SK-N-SH treated with all-trans-retinoic acid at 6 μM for 48 hours (cell line): Measurements from ENCODE around the gene CYP27B1.

Experiments used
- ATAC-seq: fragments of 200-7000 bp; cut with Tn5 transposase; 3 replicates; pipeline ENCODE4 v1.9.1; 2020; ENCODE audit warnings: mild to moderate bottlenecking, moderate library complexity
- BACH2 ChIP-seq: fragments of 250-450 bp; sonication (Bioruptor Pico); IDR thresholded peaks from 2 replicates; pipeline ENCODE4 v1.9.0; 2021; ENCODE audit warnings: mild to moderate bottlenecking, borderline replicate concordance
- CSDC2 ChIP-seq: fragments of 250-450 bp; sonication (Bioruptor Pico); IDR thresholded peaks from 2 replicates; pipeline ENCODE4 v1.5.0; 2020; ENCODE audit warnings: mild to moderate bottlenecking, moderate library complexity
- ESRRG ChIP-seq: fragments of 250-450 bp; sonication (Bioruptor Pico); IDR thresholded peaks from 2 replicates; pipeline ENCODE4 v1.6.1; 2021; ENCODE audit warnings: mild to moderate bottlenecking
- GLIS3 ChIP-seq: fragments of 250-450 bp; sonication (Bioruptor Pico); IDR thresholded peaks from 2 replicates; pipeline ENCODE4 v1.5.0; 2020; ENCODE audit warnings: mild to moderate bottlenecking, moderate library complexity
- ISL1 ChIP-seq: fragments of 250-450 bp; sonication (Bioruptor Pico); IDR thresholded peaks from 2 replicates; pipeline ENCODE4 v2.1.2; 2022; ENCODE audit warnings: mild to moderate bottlenecking, moderate library complexity
- OSR1 ChIP-seq: fragments of 250-450 bp; sonication (Bioruptor Pico); IDR thresholded peaks from 2 replicates; pipeline ENCODE4 v1.8.0; 2022; ENCODE audit warnings: moderate library complexity, mild to moderate bottlenecking, inconsistent platforms
- PPARA ChIP-seq: fragments of 250-450 bp; sonication (Bioruptor Pico); IDR thresholded peaks from 2 replicates; pipeline ENCODE4 v1.5.0; 2020; ENCODE audit warnings: mild to moderate bottlenecking, borderline replicate concordance
- RARB ChIP-seq: fragments of 250-450 bp; sonication (Bioruptor Pico); IDR thresholded peaks from 2 replicates; pipeline ENCODE4 v1.8.0; 2021; ENCODE audit warnings: mild to moderate bottlenecking, moderate library complexity
- TCF4 ChIP-seq: fragments of 250-450 bp; sonication (Bioruptor Pico); IDR thresholded peaks from 2 replicates; pipeline ENCODE4 v1.8.0; 2021; ENCODE audit warnings: mild to moderate bottlenecking, moderate library complexity, borderline replicate concordance
- TOX ChIP-seq: fragments of 250-450 bp; sonication (Bioruptor Pico); IDR thresholded peaks from 2 replicates; pipeline ENCODE4 v1.8.0; 2021; ENCODE audit warnings: mild to moderate bottlenecking, moderate library complexity, borderline replicate concordance
- ZC3H10 ChIP-seq: fragments of 250-450 bp; sonication (Bioruptor Pico); IDR thresholded peaks from 2 replicates; pipeline ENCODE4 v1.5.1; 2021; ENCODE audit warnings: mild to moderate bottlenecking, moderate library complexity
- ZFP3 ChIP-seq: fragments of 250-450 bp; sonication (Bioruptor Pico); IDR thresholded peaks from 2 replicates; pipeline ENCODE4 v1.5.0; 2020; ENCODE audit warnings: mild to moderate bottlenecking, moderate library complexity
- ZFP30 ChIP-seq: fragments of 450-650 bp; formaldehyde crosslinking; IDR thresholded peaks from 2 replicates; pipeline ENCODE4 v1.5.0; 2022; ENCODE audit warnings: mild to moderate bottlenecking, moderate library complexity
- ZNF70 ChIP-seq: fragments of 450-650 bp; formaldehyde crosslinking; IDR thresholded peaks from 2 replicates; pipeline ENCODE4 v1.5.0; 2020; ENCODE audit warnings: mild to moderate bottlenecking, moderate library complexity
- ZNF8 ChIP-seq: fragments of 450-650 bp; formaldehyde crosslinking; IDR thresholded peaks from 2 replicates; pipeline ENCODE4 v1.5.0; 2020; ENCODE audit warnings: mild to moderate bottlenecking, moderate library complexity
- TF ChIP-seq, protein P1 (sequence below): fragments of 250-450 bp; sonication (Bioruptor Pico); IDR thresholded peaks from 2 replicates; pipeline ENCODE4 v1.5.1; 2021; ENCODE audit warnings: mild to moderate bottlenecking, moderate library complexity
- TF ChIP-seq, protein P2 (sequence below): fragments of 250-450 bp; sonication (Bioruptor Pico); IDR thresholded peaks from 2 replicates; pipeline ENCODE4 v1.8.0; 2021; ENCODE audit warnings: low read depth, mild to moderate bottlenecking, moderate library complexity, borderline replicate concordance
- TF ChIP-seq, protein P3 (sequence below): fragments of 250-450 bp; sonication (Bioruptor Pico); IDR thresholded peaks from 2 replicates; pipeline ENCODE4 v1.5.0; 2020; ENCODE audit warnings: mild to moderate bottlenecking, moderate library complexity
- TF ChIP-seq, protein P4 (sequence below): fragments of 250-450 bp; sonication (Bioruptor Pico); IDR thresholded peaks from 2 replicates; pipeline ENCODE4 v1.5.1; 2020; ENCODE audit warnings: low read depth, mild to moderate bottlenecking, moderate library complexity

The CYP27B1 gene

DNA sequence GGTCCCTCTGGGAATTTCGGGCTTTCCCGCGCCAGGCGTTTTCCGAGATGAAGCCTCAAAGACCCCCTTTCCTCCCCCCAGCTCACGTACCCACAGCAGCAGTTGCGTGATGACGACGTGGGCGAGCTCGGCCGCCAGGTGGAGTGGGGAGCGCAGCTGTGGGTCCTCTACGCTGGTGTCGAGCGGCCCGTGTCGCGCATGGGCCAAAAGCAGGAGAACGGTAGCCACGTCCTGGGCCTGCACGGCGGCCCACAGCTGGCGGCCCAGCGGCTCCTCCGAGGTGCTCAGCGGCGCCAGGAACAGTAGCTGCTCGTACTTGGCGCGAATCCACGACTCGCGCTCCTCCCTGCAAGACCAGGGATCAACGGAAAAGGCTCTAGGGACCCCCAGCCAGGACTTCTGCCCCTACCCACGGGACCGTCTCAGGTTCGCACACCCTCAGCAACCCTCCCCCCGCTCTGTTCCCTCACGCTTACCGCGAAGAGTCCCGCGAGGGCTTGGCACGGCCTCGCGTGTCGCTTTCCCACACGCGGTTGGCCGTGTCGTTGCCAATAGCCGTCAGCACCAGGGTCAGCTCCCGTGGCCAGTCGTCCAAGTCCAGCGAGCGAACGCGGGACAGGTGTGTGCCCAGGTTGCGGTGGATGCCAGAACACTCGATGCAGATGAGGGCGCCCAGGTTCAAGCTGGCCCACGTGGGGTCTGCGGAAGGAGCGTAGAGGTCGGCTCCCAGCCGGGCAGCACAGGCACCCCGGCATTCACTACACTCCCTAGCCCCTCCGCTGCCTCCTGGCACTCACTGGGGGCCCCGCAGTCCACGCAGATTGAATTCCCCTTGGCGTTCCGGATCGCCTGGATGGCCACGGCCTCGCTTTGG, 39.8 kb downstream of the CYP27B1 start:
- no peak for ATAC-seq

DNA sequence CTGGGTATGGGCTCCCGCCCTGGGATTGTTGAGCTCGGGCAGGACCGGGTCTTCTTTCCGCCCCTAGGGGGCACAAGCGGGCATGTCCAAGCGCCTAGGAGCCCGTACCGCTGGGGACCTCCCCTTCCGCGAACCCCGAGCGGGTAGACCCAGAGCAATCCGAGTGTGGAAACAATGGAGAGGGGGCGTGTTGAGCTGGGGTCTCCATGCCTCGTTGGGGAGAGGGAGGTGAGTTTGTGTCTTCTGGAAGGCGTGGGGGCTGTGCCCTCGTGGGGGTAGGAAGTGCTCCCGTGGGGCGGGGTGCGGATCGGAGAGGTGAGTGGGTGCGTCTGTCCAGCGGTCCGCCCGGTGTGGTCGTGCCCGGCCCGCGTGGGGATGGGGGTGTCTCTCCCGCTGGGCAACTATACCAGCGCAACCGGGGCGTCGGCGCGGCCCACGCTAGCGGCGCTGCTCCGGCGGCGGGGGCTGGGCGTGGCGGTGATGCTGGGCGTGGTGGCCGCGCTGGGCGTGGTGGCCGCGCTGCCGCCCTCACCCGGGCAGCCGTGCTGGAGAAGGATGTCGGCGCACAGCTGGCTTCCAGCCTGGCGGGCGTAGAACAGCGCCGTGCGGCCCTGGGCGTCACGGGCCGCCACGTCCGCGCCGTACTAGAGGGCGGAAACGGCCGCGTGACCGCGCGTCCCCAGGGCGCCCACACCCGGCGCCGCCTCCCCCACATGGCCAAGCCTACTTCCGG, 40.6 kb downstream of the CYP27B1 start:
- TF ChIP-seq ZNF8: no peak
- no peak for TF ChIP-seq RARB (CRISPR knock-in tag)
- no peak for TF ChIP-seq TCF4 (CRISPR knock-in tag)
- TF ChIP-seq BACH2: no peak
- TF ChIP-seq GLIS3: no peak
- peak; percentile 96 for ATAC-seq

More for the DNA sequence above, 39.8 kb downstream of the CYP27B1 start:
- no peak for TF ChIP-seq ZFP3
- TF ChIP-seq, all 23 proteins: peak for 0

DNA sequence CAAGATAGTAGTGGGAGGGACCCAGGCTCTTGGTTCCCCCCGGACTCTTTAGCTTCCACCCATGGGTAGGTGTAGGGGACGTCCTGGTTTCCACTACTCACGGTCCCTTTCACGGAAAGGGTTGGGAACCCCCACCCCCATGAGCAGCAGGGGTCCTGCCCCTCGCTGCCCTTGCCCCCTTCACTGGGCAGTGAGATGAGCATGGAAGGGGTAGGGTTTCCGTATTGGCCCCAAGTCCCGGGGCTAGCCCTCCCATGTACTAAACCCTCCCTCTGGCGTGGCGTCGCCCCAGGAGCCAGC, 41.1 kb downstream of the CYP27B1 start:
- no peak for TF ChIP-seq TCF4 (CRISPR knock-in tag)
- no peak for TF ChIP-seq ZNF8
- no peak for TF ChIP-seq TOX
- no peak for TF ChIP-seq ZFP30 (CRISPR knock-in tag)
- no peak for TF ChIP-seq ZFP3
- no peak for TF ChIP-seq CSDC2 (CRISPR knock-in tag)
- TF ChIP-seq ISL1 (CRISPR knock-in tag): no peak
- TF ChIP-seq, protein P1, sequence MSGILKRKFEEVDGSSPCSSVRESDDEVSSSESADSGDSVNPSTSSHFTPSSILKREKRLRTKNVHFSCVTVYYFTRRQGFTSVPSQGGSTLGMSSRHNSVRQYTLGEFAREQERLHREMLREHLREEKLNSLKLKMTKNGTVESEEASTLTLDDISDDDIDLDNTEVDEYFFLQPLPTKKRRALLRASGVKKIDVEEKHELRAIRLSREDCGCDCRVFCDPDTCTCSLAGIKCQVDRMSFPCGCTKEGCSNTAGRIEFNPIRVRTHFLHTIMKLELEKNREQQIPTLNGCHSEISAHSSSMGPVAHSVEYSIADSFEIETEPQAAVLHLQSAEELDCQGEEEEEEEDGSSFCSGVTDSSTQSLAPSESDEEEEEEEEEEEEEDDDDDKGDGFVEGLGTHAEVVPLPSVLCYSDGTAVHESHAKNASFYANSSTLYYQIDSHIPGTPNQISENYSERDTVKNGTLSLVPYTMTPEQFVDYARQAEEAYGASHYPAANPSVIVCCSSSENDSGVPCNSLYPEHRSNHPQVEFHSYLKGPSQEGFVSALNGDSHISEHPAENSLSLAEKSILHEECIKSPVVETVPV (CRISPR knock-in tag): no peak
- TF ChIP-seq OSR1 (CRISPR knock-in tag): no peak
- TF ChIP-seq, protein P2, sequence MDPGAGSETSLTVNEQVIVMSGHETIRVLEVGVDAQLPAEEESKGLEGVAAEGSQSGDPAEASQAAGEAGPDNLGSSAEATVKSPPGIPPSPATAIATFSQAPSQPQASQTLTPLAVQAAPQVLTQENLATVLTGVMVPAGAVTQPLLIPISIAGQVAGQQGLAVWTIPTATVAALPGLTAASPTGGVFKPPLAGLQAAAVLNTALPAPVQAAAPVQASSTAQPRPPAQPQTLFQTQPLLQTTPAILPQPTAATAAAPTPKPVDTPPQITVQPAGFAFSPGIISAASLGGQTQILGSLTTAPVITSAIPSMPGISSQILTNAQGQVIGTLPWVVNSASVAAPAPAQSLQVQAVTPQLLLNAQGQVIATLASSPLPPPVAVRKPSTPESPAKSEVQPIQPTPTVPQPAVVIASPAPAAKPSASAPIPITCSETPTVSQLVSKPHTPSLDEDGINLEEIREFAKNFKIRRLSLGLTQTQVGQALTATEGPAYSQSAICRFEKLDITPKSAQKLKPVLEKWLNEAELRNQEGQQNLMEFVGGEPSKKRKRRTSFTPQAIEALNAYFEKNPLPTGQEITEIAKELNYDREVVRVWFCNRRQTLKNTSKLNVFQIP (CRISPR knock-in tag): no peak
- TF ChIP-seq, protein P3, sequence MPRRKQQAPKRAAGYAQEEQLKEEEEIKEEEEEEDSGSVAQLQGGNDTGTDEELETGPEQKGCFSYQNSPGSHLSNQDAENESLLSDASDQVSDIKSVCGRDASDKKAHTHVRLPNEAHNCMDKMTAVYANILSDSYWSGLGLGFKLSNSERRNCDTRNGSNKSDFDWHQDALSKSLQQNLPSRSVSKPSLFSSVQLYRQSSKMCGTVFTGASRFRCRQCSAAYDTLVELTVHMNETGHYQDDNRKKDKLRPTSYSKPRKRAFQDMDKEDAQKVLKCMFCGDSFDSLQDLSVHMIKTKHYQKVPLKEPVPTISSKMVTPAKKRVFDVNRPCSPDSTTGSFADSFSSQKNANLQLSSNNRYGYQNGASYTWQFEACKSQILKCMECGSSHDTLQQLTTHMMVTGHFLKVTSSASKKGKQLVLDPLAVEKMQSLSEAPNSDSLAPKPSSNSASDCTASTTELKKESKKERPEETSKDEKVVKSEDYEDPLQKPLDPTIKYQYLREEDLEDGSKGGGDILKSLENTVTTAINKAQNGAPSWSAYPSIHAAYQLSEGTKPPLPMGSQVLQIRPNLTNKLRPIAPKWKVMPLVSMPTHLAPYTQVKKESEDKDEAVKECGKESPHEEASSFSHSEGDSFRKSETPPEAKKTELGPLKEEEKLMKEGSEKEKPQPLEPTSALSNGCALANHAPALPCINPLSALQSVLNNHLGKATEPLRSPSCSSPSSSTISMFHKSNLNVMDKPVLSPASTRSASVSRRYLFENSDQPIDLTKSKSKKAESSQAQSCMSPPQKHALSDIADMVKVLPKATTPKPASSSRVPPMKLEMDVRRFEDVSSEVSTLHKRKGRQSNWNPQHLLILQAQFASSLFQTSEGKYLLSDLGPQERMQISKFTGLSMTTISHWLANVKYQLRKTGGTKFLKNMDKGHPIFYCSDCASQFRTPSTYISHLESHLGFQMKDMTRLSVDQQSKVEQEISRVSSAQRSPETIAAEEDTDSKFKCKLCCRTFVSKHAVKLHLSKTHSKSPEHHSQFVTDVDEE (CRISPR knock-in tag): no peak
- TF ChIP-seq BACH2: no peak
- no peak for TF ChIP-seq ZC3H10 (CRISPR knock-in tag)
- no peak for TF ChIP-seq ZNF70
- no peak for TF ChIP-seq GLIS3
- TF ChIP-seq, protein P4, sequence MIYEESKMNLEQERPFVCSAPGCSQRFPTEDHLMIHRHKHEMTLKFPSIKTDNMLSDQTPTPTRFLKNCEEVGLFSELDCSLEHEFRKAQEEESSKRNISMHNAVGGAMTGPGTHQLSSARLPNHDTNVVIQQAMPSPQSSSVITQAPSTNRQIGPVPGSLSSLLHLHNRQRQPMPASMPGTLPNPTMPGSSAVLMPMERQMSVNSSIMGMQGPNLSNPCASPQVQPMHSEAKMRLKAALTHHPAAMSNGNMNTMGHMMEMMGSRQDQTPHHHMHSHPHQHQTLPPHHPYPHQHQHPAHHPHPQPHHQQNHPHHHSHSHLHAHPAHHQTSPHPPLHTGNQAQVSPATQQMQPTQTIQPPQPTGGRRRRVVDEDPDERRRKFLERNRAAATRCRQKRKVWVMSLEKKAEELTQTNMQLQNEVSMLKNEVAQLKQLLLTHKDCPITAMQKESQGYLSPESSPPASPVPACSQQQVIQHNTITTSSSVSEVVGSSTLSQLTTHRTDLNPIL: no peak
- no peak for TF ChIP-seq PPARA (CRISPR knock-in tag)
- no peak for TF ChIP-seq ESRRG (CRISPR knock-in tag)
- no peak for TF ChIP-seq RARB (CRISPR knock-in tag)
- no peak for ATAC-seq

DNA sequence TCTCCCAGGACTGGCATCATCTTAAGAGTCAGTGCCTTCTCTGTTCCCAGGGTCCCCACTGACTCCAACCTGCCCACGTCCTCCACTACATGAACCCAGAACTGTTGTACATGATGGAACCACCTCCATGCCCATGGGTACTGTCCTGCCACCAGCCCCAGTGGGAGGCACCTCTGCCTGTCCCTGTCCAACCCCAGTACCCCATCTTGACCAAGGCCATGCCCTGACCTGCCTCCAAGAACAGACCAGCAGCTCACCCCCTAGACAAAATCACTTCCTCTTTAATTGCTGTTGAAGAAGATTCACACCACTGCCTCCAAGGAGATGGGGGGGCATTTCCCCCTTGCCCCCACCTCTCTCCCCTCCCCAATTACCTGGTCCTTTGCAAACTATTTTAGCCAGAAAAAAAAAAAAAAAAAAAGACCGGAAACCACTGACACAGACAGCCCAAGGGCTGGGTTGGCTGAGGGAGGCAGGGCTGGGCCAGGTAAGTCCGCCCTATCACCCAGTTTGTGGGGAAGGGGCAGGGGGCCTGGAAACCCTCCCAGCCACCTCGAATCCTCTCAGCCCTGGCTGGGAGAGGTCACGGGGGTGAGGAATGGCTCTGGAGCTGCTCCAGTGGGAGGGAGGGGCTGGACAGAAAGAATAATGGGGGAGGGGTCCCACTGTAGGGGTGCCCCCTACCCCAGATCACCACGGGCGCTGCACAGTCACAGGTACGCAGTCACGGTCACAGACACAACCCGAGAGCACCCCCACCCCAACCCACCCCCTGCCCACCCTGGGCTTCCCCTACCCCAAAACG, 41.7 kb downstream of the CYP27B1 start:
- ATAC-seq: no peak
- TF ChIP-seq ESRRG (CRISPR knock-in tag): no peak
